K562 (cell line): ENCODE measurements around the gene SATB2. TPM values are rescaled to one million over a fixed set of nuclear protein-coding genes. Genes with fewer than 3 reads are reported as not detected.

Experiments used
- ATAC-seq: fragments of 200-7000 bp; cut with Tn5 transposase; 3 replicates; pipeline ENCODE4 v1.9.1; 2020; ENCODE audit warnings: moderate library complexity
- BruUV-seq: library from RNA; stranded (reverse); fragments of 400-500 nt; replicated peaks from 2 replicates; lab custom pipeline; 2021; lab: Mats Ljungman, UMichigan
- CTCF ChIA-PET: fragments of 300-600 bp; formaldehyde crosslinking; extraction: SDS; loops from one replicate; lab custom pipeline; 2021; ENCODE audit warnings: low intra/inter-chr PET ratio; lab: Yijun Ruan, JAX
- POLR2A ChIA-PET: fragments of 300-600, 350-650 bp; sonication (Branson Sonifier 250); formaldehyde crosslinking; extraction: SDS; loops from one replicate; lab custom pipeline; 2021; ENCODE audit warnings: antibody characterized with exemption, inconsistent platforms; lab: Yijun Ruan, JAX
- DNase-seq, 4 experiments: peaks; one replicate each; pipeline versions ENCODE4 v3.0.0 to v3.0.0-alpha.2; 2011 to 2018; ENCODE audit warnings: low spot score in 3 of 4, mixed read lengths in 3 of 4; ENCODE audit errors: extremely low read depth in 1 of 4
- FAIRE-seq: peaks from 2 replicates; lab custom pipeline; 2011; peaks lifted over from hg19 to GRCh38; lab: Jason Lieb, UNC
- H2AFZ ChIP-seq: 2 replicates; pipeline ENCODE4 v1.6.0; 2011; ENCODE audit warnings: low read depth, low read length, control low read depth, inconsistent platforms
- H3K27ac ChIP-seq: fragments of 200-600 bp; 3 replicates; pipeline ENCODE4 v1.8.0; 2011; ENCODE audit warnings: low read depth, mild to moderate bottlenecking, control low read depth, inconsistent platforms, low read length, moderate library complexity, mixed read lengths; ENCODE audit errors: extremely low read depth
- H3K27me3 ChIP-seq, 2 experiments: fragments of 300-600 bp in 1 of 2; 2 replicates in 1 of 2; 3 replicates in 1 of 2; pipeline versions ENCODE4 v1.6.0 to v1.8.0; 2011; ENCODE audit warnings: inconsistent platforms in 2 of 2, low read length in 2 of 2, mild to moderate bottlenecking in 1 of 2, mixed read lengths in 1 of 2, moderate library complexity in 1 of 2; ENCODE audit not compliant: control insufficient read depth in 2 of 2, insufficient read depth in 2 of 2
- H3K36me3 ChIP-seq: fragments of 300-600 bp; 3 replicates; pipeline ENCODE4 v1.8.0; 2011; ENCODE audit warnings: mild to moderate bottlenecking, low read length, inconsistent platforms; ENCODE audit not compliant: control insufficient read depth, insufficient read depth
- H3K4me1 ChIP-seq, 2 experiments: fragments of 200-600 bp in 1 of 2; replicated peaks in 1 of 2; 2 replicates in 1 of 2; 3 replicates in 1 of 2; pipeline versions ENCODE4 v1.5.1 to v1.8.0; 2011; ENCODE audit warnings: inconsistent platforms in 2 of 2, low read length in 2 of 2, mild to moderate bottlenecking in 1 of 2, mixed read lengths in 1 of 2, moderate library complexity in 1 of 2; ENCODE audit not compliant: control insufficient read depth in 2 of 2, insufficient read depth in 2 of 2
- H3K4me2 ChIP-seq: 2 replicates; pipeline ENCODE4 v1.6.1; 2011; ENCODE audit warnings: low read length, control low read depth, inconsistent platforms, mixed read lengths; ENCODE audit not compliant: insufficient read depth
- H3K4me3 ChIP-seq: fragments of 200-600 bp; sonication (generic), shearing (Covaris generic); 2 replicates; pipeline ENCODE4 v1.5.1; 2016; ENCODE audit warnings: control low read depth, inconsistent platforms
- H3K79me2 ChIP-seq: fragments of 200-600 bp; 3 replicates; pipeline ENCODE4 v1.8.0; 2011; ENCODE audit warnings: low read length, inconsistent platforms; ENCODE audit not compliant: control insufficient read depth, insufficient read depth
- H3K9ac ChIP-seq, 2 experiments: 2 replicates each; pipeline versions ENCODE4 v1.6.0 to v1.6.1; 2011; ENCODE audit warnings: low read depth in 2 of 2, low read length in 2 of 2, control low read depth in 1 of 2, inconsistent platforms in 1 of 2, mild to moderate bottlenecking in 1 of 2, mixed read lengths in 1 of 2; ENCODE audit not compliant: insufficient read depth in 1 of 2
- H3K9me1 ChIP-seq: one replicate; pipeline ENCODE4 v1.6.0; 2011; ENCODE audit warnings: inconsistent platforms, mild to moderate bottlenecking, low read length, moderate library complexity; ENCODE audit not compliant: control insufficient read depth, insufficient read depth
- H3K9me3 ChIP-seq: replicated peaks from 2 replicates; pipeline ENCODE4 v1.5.1; 2011; ENCODE audit warnings: low read depth, low read length, inconsistent platforms; ENCODE audit not compliant: control insufficient read depth, insufficient read depth
- H4K20me1 ChIP-seq: replicated peaks from 2 replicates; pipeline ENCODE4 v1.6.1; 2011; ENCODE audit warnings: low read length, inconsistent platforms, mixed read lengths; ENCODE audit not compliant: control insufficient read depth, insufficient read depth
- ADNP ChIP-seq: fragments of 200-800 bp; sonication (Bioruptor generic); IDR thresholded peaks from 2 replicates; pipeline ENCODE4 v1.6.1; 2016; ENCODE audit warnings: missing genetic modification characterization, missing compliant biosample characterization
- ARID2 ChIP-seq: fragments of 450-650 bp; IDR thresholded peaks from 2 replicates; pipeline ENCODE4 v1.6.1; 2017; ENCODE audit warnings: antibody characterized with exemption, mild to moderate bottlenecking
- HDAC3 ChIP-seq: fragments of 450-650 bp; IDR thresholded peaks from 2 replicates; pipeline ENCODE4 v1.6.1; 2018; ENCODE audit warnings: borderline replicate concordance, mild to moderate bottlenecking, moderate library complexity; ENCODE audit not compliant: partially characterized antibody
- NONO ChIP-seq, 2 experiments: fragments of 200-400 bp in 1 of 2; fragments of 450-650 bp in 1 of 2; formaldehyde crosslinking in 1 of 2; IDR thresholded peaks; 2 replicates each; pipeline ENCODE4 v1.6.1; 2017; ENCODE audit warnings: low read depth in 2 of 2, mild to moderate bottlenecking in 2 of 2, moderate library complexity in 2 of 2, low read length in 1 of 2
- PCBP2 ChIP-seq: fragments of 200-400 bp; formaldehyde crosslinking; IDR thresholded peaks from 2 replicates; pipeline ENCODE4 v1.6.1; 2018; ENCODE audit warnings: low read length, low read depth, mild to moderate bottlenecking, moderate library complexity; ENCODE audit not compliant: poor library complexity, severe bottlenecking
- PHF20 ChIP-seq: fragments of 450-650 bp; IDR thresholded peaks from 2 replicates; pipeline ENCODE4 v1.6.1; 2018; ENCODE audit not compliant: partially characterized antibody
- SIN3A ChIP-seq, 2 experiments: fragments of 150-350 bp in 1 of 2; IDR thresholded peaks; 2 replicates each; pipeline ENCODE4 v1.6.1; 2011 to 2016; ENCODE audit warnings: borderline replicate concordance in 2 of 2, low read depth in 2 of 2, low read length in 2 of 2, mild to moderate bottlenecking in 2 of 2, moderate library complexity in 2 of 2; ENCODE audit not compliant: control insufficient read depth in 1 of 2
- SOX6 ChIP-seq: fragments of 450-650 bp; IDR thresholded peaks from 2 replicates; pipeline ENCODE4 v1.6.1; 2014; ENCODE audit warnings: mild to moderate bottlenecking
- SRSF7 ChIP-seq: fragments of 200-400 bp; formaldehyde crosslinking; optimal IDR thresholded peaks from 2 replicates; pipeline ENCODE3; 2017; ENCODE audit warnings: mild to moderate bottlenecking, low read depth, low read length
- SUPT5H ChIP-seq: fragments of 450-650 bp; IDR thresholded peaks from 2 replicates; pipeline ENCODE4 v1.6.1; 2016
- TAF1 ChIP-seq: IDR thresholded peaks from 2 replicates; pipeline ENCODE4 v1.6.1; 2011; ENCODE audit warnings: mild to moderate bottlenecking, low read length, moderate library complexity; ENCODE audit not compliant: insufficient read depth, control insufficient read depth, severe bottlenecking; ENCODE audit errors: extremely low read depth
- ZNF239 ChIP-seq: fragments of 250-450 bp; sonication (Bioruptor Pico); IDR thresholded peaks from 2 replicates; pipeline ENCODE4 v1.4.0; 2020; ENCODE audit warnings: mild to moderate bottlenecking
- ZNF699 ChIP-seq: fragments of 250-450 bp; sonication (Bioruptor Pico); IDR thresholded peaks from 2 replicates; pipeline ENCODE4 v1.8.0; 2021; ENCODE audit warnings: mild to moderate bottlenecking, moderate library complexity; ENCODE audit not compliant: insufficient replicate concordance
- ZNF830 ChIP-seq: fragments of 250-450 bp; sonication (Bioruptor Pico); IDR thresholded peaks from 2 replicates; pipeline ENCODE4 v1.5.0; 2021; ENCODE audit warnings: mild to moderate bottlenecking
- WGBS: fragments of 100-300 bp; shearing (Covaris generic); methylation state at CpG from one replicate; pipeline ENCODE4 v1.1.6; 2016; ENCODE audit warnings: low coverage, mixed read lengths; ENCODE audit not compliant: insufficient coverage; ENCODE audit errors: missing lambda C conversion rate; 5-methylcytosine and 5-hydroxymethylcytosine counted together
- in situ Hi-C: fragments of 300-500 bp; cut with MboI; formaldehyde crosslinking; loops from 4 replicates; pipeline ENCODE4 v1.15.0; 2018; ENCODE audit warnings: inconsistent platforms, mixed read lengths
- intact Hi-C: fragments of 100-400 bp; cut with micrococcal nuclease; formaldehyde crosslinking; loops from 2 replicates; pipeline ENCODE4 v1.14.2; 2022
- polyA plus RNA-seq, 8 experiments: library from polyadenylated mRNA; depleted of rRNA in 4 of 8; stranded (reverse) in 5 of 8; unstranded in 3 of 8; fragments of >200 nt; fragmentation: Nextera tagmentation in 2 of 8; fragmentation: Illumina TruSeq in 1 of 8; extraction: Ambion mirVana in 2 of 8; extraction: Trizol in 1 of 8; gene quantifications; 2 replicates each; pipeline versions ENCODE4 v1.2.1 to v1.2.3, GENCODE V29; 2011 to 2014; ENCODE audit warnings: inconsistent platforms in 1 of 8, missing spikeins in 1 of 8
- total RNA-seq, 7 experiments: library from RNA; depleted of rRNA in 6 of 7; stranded (reverse); fragments of >200 nt in 6 of 7; fragmentation: Illumina TruSeq in 2 of 7; extraction: Trizol in 2 of 7; gene quantifications; 2 replicates each; pipeline versions ENCODE4 v1.2.1 to v1.2.3, GENCODE V29; 2011 to 2021; ENCODE audit warnings: low replicate concordance in 1 of 7

SATB2 gene
- total and polyA plus RNA-seq, 9 of the 15 experiments (the other 6 are each of a cell fraction or from before 2014, with no cell fraction given) = 4.5 to 34.0 (median 15.1) TPM

GRCh38 chr2:199220920-199221319 is 236.8 kb downstream of the SATB2 start:
- in situ Hi-C loops = no loop called here

GRCh38 chr2:199219551-199219950 is 238.2 kb downstream of the SATB2 start:
- H3K4me2 ChIP-seq = no peak overlapping the region

More at GRCh38 chr2:199220920-199221319, 236.8 kb downstream of the SATB2 start:
- Histone ChIP-seq H3K4me1 (no peaks in the 10 kb centered on the region), H3K27ac (no peak overlapping the region), H3K9ac (no peak overlapping the region), H3K27me3 (no peaks in the 10 kb centered on the region), H2AFZ (no peak overlapping the region), H3K9me1 (no peaks in the 10 kb centered on the region), H4K20me1 (no peaks in the 10 kb centered on the region), H3K79me2 (no peaks in the 10 kb centered on the region), H3K4me2 (no peak overlapping the region), H3K36me3 (no peaks in the 10 kb centered on the region), H3K9me3 (no peaks in the 10 kb centered on the region), H3K4me3 (no peak overlapping the region)
- ChIA-PET POLR2A (no interaction called here), CTCF (no interaction called here)
- TF ChIP-seq ADNP = no peak
- no peak for TF ChIP-seq ZNF699 (CRISPR knock-in tag)
- TF ChIP-seq TAF1 = no peak
- TF ChIP-seq ZNF830 (CRISPR knock-in tag) = no peak
- TF ChIP-seq SOX6 = no peak
- ATAC-seq (no peak), FAIRE-seq (no peak), DNase-seq (no peak)
- WGBS = 3% methylated on average over 3 of the region's 3 CpGs
- BruUV-seq = no TSS peak
- intact Hi-C loops = no loop called here

More at GRCh38 chr2:199219551-199219950, 238.2 kb downstream of the SATB2 start:
- BruUV-seq = no TSS peak
- Histone ChIP-seq H3K4me3 (no peak overlapping the region), H3K36me3 (no peaks in the 10 kb centered on the region), H4K20me1 (no peaks in the 10 kb centered on the region), H3K27me3 (no peaks in the 10 kb centered on the region), H3K9me3 (no peaks in the 10 kb centered on the region), H3K79me2 (no peaks in the 10 kb centered on the region), H2AFZ (no peak overlapping the region), H3K27ac (no peak overlapping the region), H3K9me1 (no peaks in the 10 kb centered on the region), H3K9ac (no peak overlapping the region), H3K4me1 (no peaks in the 10 kb centered on the region)
- intact Hi-C loops (no loop called here), in situ Hi-C loops (no loop called here)
- ChIA-PET POLR2A (no interaction called here), CTCF (no interaction called here)
- DNase-seq (no peak), FAIRE-seq (no peak), ATAC-seq (no peak)
- TF ChIP-seq ARID2 (no peak), SUPT5H (no peak), NONO (IDR thresholded peaks at IDR 0.05; ENCODE audit: low read depth in 2 of 2, low read length in 1 of 2) (no peak), HDAC3 (no peak), PHF20 (no peak), ZNF239 (CRISPR knock-in tag) (no peak), PCBP2 (no peak), SIN3A (IDR thresholded peaks at IDR 0.05; ENCODE audit: borderline replicate concordance in 2 of 2, control insufficient read depth in 1 of 2, low read depth in 2 of 2, low read length in 2 of 2) (no peak), SRSF7 (no peak)
- 10% methylated on average over 2 of the region's 2 CpGs for WGBS
